Measurements from ENCODE around the gene MYO9B.

- TF ChIP-seq, protein P1, sequence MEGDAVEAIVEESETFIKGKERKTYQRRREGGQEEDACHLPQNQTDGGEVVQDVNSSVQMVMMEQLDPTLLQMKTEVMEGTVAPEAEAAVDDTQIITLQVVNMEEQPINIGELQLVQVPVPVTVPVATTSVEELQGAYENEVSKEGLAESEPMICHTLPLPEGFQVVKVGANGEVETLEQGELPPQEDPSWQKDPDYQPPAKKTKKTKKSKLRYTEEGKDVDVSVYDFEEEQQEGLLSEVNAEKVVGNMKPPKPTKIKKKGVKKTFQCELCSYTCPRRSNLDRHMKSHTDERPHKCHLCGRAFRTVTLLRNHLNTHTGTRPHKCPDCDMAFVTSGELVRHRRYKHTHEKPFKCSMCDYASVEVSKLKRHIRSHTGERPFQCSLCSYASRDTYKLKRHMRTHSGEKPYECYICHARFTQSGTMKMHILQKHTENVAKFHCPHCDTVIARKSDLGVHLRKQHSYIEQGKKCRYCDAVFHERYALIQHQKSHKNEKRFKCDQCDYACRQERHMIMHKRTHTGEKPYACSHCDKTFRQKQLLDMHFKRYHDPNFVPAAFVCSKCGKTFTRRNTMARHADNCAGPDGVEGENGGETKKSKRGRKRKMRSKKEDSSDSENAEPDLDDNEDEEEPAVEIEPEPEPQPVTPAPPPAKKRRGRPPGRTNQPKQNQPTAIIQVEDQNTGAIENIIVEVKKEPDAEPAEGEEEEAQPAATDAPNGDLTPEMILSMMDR (conservative IDR thresholded peaks at IDR 0.05), result no peak
- TF ChIP-seq EZH2 (IDR thresholded peaks at IDR 0.05; ENCODE audit: low read depth), result no peak
These were observed 105.6 kb downstream of the MYO9B start for GRCh38 chr19:17180997-17181702.

All from PC-9 (cell line).